ENCODE results near the gene CARD19. TPM values are rescaled to one million over a fixed set of nuclear protein-coding genes. Genes with fewer than 3 reads are reported as not detected.

Gene CARD19
- 23.2 TPM for polyA plus RNA-seq (2013, experiment 1 of 2)
- polyA plus RNA-seq (2013, experiment 2 of 2), result 20.4 TPM

GRCh38 chr9:93096131-93096802 is at the start of gene CARD19:
Gene CARD19, plus strand, starts transcription at chr9:93096217. Its CDS starts 129 bp downstream, at chr9:93096346.
- Histone ChIP-seq H3K9me3 (replicated peaks in 1 of 2; ENCODE audit: control insufficient read depth in 2 of 2, insufficient read depth in 1 of 2, low read depth in 1 of 2, low read length in 2 of 2) (no peaks in the 10 kb centered on the region), H3K18ac (ENCODE audit: low read length) (peak within 1 kb of the TSS; percentile 95), H2BK15ac (ENCODE audit: low read length) (peak within 1 kb of the TSS; percentile 50), H3K4me3 (ENCODE audit: low read length in 2 of 2) (peak within 1 kb of the TSS; percentile 83 to 94), H3K4ac (ENCODE audit: low read length) (peak within 1 kb of the TSS; percentile 23), H4K91ac (ENCODE audit: low read depth, low read length, poor library complexity) (peak within 1 kb of the TSS; percentile 44), H2AFZ (ENCODE audit: low read length) (peak within 1 kb of the TSS; percentile 96), H3K14ac (ENCODE audit: low read length) (no peak within 1 kb of the TSS), H2AK5ac (ENCODE audit: low read depth, low read length) (peak within 1 kb of the TSS; percentile 99), H3K79me1 (ENCODE audit: low read depth, low read length) (peaks cover 2% of the 10 kb centered on the region), H3K9ac (ENCODE audit: low read depth, low read length, poor library complexity) (peak within 1 kb of the TSS; percentile 84), H2BK12ac (ENCODE audit: low read length) (peak within 1 kb of the TSS; percentile 68), H2BK5ac (ENCODE audit: low read length) (peak within 1 kb of the TSS; percentile 14), H3K27ac (replicated peaks; ENCODE audit: low read length) (peak within 1 kb of the TSS; percentile 89), H2BK120ac (ENCODE audit: low read depth, low read length) (no peak within 1 kb of the TSS), H3K23ac (ENCODE audit: low read depth, low read length, poor library complexity) (peak within 1 kb of the TSS; percentile 80), H3K4me1 (ENCODE audit: control insufficient read depth in 2 of 2, insufficient read depth in 1 of 2, low read depth in 1 of 2, low read length in 2 of 2) (peaks cover 6 to 20% of the 10 kb centered on the region in 2 donors), H3K27me3 (ENCODE audit: control insufficient read depth in 3 of 3, insufficient read depth in 3 of 3, low read depth in 1 of 3, low read length in 3 of 3) (peaks cover 0 to 6% (median 0%) of the 10 kb centered on the region in 3 experiments), H3K4me2 (ENCODE audit: insufficient read depth, low read length, poor library complexity, severe bottlenecking) (peak within 1 kb of the TSS; percentile 92), H3K36me3 (replicated peaks in 1 of 2; ENCODE audit: control insufficient read depth in 2 of 2, insufficient read depth in 2 of 2, low read length in 2 of 2) (no peaks in the 10 kb centered on the region), H4K8ac (ENCODE audit: low read depth, low read length) (no peak within 1 kb of the TSS)
- no CpG with 5 or more reads among the region's 65 CpGs for whole genome bisulfite sequencing, 2 donors (ENCODE audit: extremely low coverage in 2 of 2, insufficient read length in 2 of 2, insufficient replicate concordance in 1 of 2)
- DNase-seq (ENCODE audit: low spot score), result peak; percentile 31

DNA sequence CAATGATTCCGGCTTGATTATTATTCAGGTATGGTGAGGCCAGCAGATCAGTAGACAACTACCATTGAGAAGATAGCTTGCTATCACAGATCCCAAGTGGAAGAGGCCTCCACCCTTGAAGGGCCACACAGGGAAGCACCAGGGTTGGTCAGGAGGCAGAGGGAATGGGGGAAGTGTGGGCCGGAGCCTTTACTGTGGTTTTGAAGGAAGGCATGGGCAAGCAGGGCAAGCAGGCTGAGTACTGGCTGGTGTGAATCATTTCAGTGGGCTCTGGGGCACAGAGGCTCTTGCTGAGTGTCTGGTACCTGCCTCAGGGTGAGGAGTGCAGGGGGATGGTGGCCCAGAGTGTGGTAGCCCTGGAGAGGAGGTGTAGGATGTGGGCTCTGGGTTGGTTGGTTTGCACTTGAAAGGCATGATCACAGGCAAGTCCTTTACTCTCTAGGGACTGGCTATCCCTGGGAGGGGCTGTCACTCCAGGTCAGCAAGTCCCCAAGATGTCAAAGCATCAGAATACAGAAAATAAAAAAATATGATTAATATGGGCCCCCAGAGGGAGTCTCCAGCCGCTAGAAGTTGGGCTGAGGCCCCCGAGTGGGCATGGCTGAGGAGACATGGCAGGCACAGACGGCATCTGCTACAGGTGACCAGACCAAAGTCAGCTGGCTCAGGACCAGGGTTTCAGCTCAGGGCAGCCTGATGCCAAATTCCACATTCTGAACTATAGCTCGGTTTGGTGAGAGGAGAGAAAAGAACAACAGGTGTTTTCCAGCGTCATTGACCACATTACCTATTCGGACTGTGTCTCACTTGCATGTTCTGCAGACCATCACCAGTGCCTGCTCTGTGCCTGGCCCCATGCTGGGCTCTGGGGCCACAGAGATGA is 47.2 kb upstream of the CARD19 start:
- no peaks in the 10 kb centered on the region for H3K79me1 ChIP-seq (ENCODE audit: low read depth, low read length)
- H2BK12ac ChIP-seq (ENCODE audit: low read length), result no peak overlapping the region
- H3K18ac ChIP-seq (ENCODE audit: low read length), result no peak overlapping the region
- no CpG with 5 or more reads among the region's 8 CpGs for WGBS, 2 donors (ENCODE audit: extremely low coverage in 2 of 2, insufficient read length in 2 of 2, insufficient replicate concordance in 1 of 2)
- no peak overlapping the region for H3K23ac ChIP-seq (ENCODE audit: low read depth, low read length, poor library complexity)
- H2BK15ac ChIP-seq (ENCODE audit: low read length), result no peak overlapping the region
- H3K4me1 ChIP-seq (ENCODE audit: control insufficient read depth in 2 of 2, insufficient read depth in 1 of 2, low read depth in 1 of 2, low read length in 2 of 2), result peaks cover 0 to 7% of the 10 kb centered on the region in 2 donors
- no peak overlapping the region for H3K4ac ChIP-seq (ENCODE audit: low read length)
- H3K36me3 ChIP-seq (replicated peaks in 1 of 2; ENCODE audit: control insufficient read depth in 2 of 2, insufficient read depth in 2 of 2, low read length in 2 of 2), result no peaks in the 10 kb centered on the region
- DNase-seq (ENCODE audit: low spot score), result no peak
- no peak overlapping the region for H3K9ac ChIP-seq (ENCODE audit: low read depth, low read length, poor library complexity)
- H3K27ac ChIP-seq (replicated peaks; ENCODE audit: low read length), result no peak overlapping the region
- no peak overlapping the region for H2BK5ac ChIP-seq (ENCODE audit: low read length)
- no peak overlapping the region for H3K4me2 ChIP-seq (ENCODE audit: insufficient read depth, low read length, poor library complexity, severe bottlenecking)
- no peaks in the 10 kb centered on the region for H3K9me3 ChIP-seq (replicated peaks in 1 of 2; ENCODE audit: control insufficient read depth in 2 of 2, insufficient read depth in 1 of 2, low read depth in 1 of 2, low read length in 2 of 2)
- no peak overlapping the region for H3K4me3 ChIP-seq (ENCODE audit: low read length in 2 of 2)
- H4K8ac ChIP-seq (ENCODE audit: low read depth, low read length), result no peak overlapping the region
- H2AFZ ChIP-seq (ENCODE audit: low read length), result no peak overlapping the region
- no peak overlapping the region for H4K91ac ChIP-seq (ENCODE audit: low read depth, low read length, poor library complexity)
- peaks cover 0 to 17% (median 0%) of the 10 kb centered on the region in 3 experiments for H3K27me3 ChIP-seq (ENCODE audit: control insufficient read depth in 3 of 3, insufficient read depth in 3 of 3, low read depth in 1 of 3, low read length in 3 of 3)
- peak overlapping the region; percentile 56 for H2AK5ac ChIP-seq (ENCODE audit: low read depth, low read length)
- H2BK120ac ChIP-seq (ENCODE audit: low read depth, low read length), result no peak overlapping the region
- H3K14ac ChIP-seq (ENCODE audit: low read length), result no peak overlapping the region

DNA sequence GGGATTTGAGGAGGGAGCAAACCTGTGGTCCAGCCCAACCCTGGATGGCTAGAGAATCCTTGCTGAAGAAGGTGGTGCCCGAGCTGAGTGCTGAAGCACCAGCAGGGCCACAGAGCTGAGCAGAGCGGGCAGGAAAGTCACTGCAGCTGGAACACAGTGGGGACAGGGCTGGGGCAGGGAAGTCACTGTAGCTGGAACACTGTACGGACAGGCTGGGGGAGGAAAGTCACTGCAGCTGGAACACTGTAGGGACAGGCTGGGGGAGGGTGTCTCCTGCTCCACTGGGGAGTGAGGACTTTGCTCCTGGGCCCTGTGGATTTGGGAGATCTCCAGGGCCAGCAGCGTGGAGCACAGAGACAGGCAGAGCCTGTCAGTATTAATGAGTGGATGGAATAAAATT is 46.5 kb upstream of the CARD19 start:
- Histone ChIP-seq H3K79me1 (ENCODE audit: low read depth, low read length) (no peaks in the 10 kb centered on the region), H4K91ac (ENCODE audit: low read depth, low read length, poor library complexity) (no peak overlapping the region), H3K9me3 (replicated peaks in 1 of 2; ENCODE audit: control insufficient read depth in 2 of 2, insufficient read depth in 1 of 2, low read depth in 1 of 2, low read length in 2 of 2) (no peaks in the 10 kb centered on the region), H2BK120ac (ENCODE audit: low read depth, low read length) (no peak overlapping the region), H3K4ac (ENCODE audit: low read length) (no peak overlapping the region), H3K27ac (replicated peaks; ENCODE audit: low read length) (no peak overlapping the region), H3K14ac (ENCODE audit: low read length) (peak overlapping the region; percentile 59), H3K23ac (ENCODE audit: low read depth, low read length, poor library complexity) (no peak overlapping the region), H3K27me3 (ENCODE audit: control insufficient read depth in 3 of 3, insufficient read depth in 3 of 3, low read depth in 1 of 3, low read length in 3 of 3) (peaks cover 0 to 22% (median 0%) of the 10 kb centered on the region in 3 experiments), H2AK5ac (ENCODE audit: low read depth, low read length) (no peak overlapping the region), H2AFZ (ENCODE audit: low read length) (no peak overlapping the region), H2BK5ac (ENCODE audit: low read length) (no peak overlapping the region), H3K4me3 (ENCODE audit: low read length in 2 of 2) (peak overlapping the region in 1 of 2 donors; percentile 35), H2BK15ac (ENCODE audit: low read length) (no peak overlapping the region), H3K36me3 (replicated peaks in 1 of 2; ENCODE audit: control insufficient read depth in 2 of 2, insufficient read depth in 2 of 2, low read length in 2 of 2) (no peaks in the 10 kb centered on the region), H2BK12ac (ENCODE audit: low read length) (no peak overlapping the region), H3K9ac (ENCODE audit: low read depth, low read length, poor library complexity) (no peak overlapping the region), H3K18ac (ENCODE audit: low read length) (no peak overlapping the region), H3K4me2 (ENCODE audit: insufficient read depth, low read length, poor library complexity, severe bottlenecking) (no peak overlapping the region), H3K4me1 (ENCODE audit: control insufficient read depth in 2 of 2, insufficient read depth in 1 of 2, low read depth in 1 of 2, low read length in 2 of 2) (peaks cover 0 to 7% of the 10 kb centered on the region in 2 donors), H4K8ac (ENCODE audit: low read depth, low read length) (peak overlapping the region; percentile 33)
- no CpG with 5 or more reads among the region's 4 CpGs for WGBS, 2 donors (ENCODE audit: extremely low coverage in 2 of 2, insufficient read length in 2 of 2, insufficient replicate concordance in 1 of 2)
- no peak for DNase-seq (ENCODE audit: low spot score)

DNA sequence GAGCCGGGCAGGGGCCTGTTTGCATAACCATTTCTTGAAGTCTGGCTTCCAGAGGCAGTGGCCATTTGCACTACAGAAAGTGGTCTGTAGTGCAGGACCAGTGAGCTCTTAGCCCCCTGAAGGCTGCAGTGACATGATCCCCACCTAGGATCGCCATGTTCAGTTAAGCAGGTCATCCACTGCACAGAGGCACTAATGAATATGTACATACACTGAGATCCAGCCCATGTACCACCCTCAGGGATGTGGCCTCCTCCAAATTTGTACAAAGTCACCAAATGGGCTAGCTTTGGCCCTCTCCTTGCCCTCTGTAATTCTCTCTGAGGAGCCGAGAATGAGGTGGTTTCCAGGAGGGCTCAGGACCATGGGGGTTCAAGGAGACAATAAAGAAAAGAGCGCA is 45.8 kb upstream of the CARD19 start:
- no peak overlapping the region for H3K4ac ChIP-seq (ENCODE audit: low read length)
- peaks cover 0 to 7% of the 10 kb centered on the region in 2 donors for H3K4me1 ChIP-seq (ENCODE audit: control insufficient read depth in 2 of 2, insufficient read depth in 1 of 2, low read depth in 1 of 2, low read length in 2 of 2)
- H3K9me3 ChIP-seq (replicated peaks in 1 of 2; ENCODE audit: control insufficient read depth in 2 of 2, insufficient read depth in 1 of 2, low read depth in 1 of 2, low read length in 2 of 2), result no peaks in the 10 kb centered on the region
- no peak overlapping the region for H3K18ac ChIP-seq (ENCODE audit: low read length)
- no peak overlapping the region for H2BK15ac ChIP-seq (ENCODE audit: low read length)
- no peak overlapping the region for H3K27ac ChIP-seq (replicated peaks; ENCODE audit: low read length)
- no peak overlapping the region for H3K4me3 ChIP-seq (ENCODE audit: low read length in 2 of 2)
- no peak overlapping the region for H2AK5ac ChIP-seq (ENCODE audit: low read depth, low read length)
- no peak for DNase-seq (ENCODE audit: low spot score)
- peaks cover 0 to 28% (median 0%) of the 10 kb centered on the region in 3 experiments for H3K27me3 ChIP-seq (ENCODE audit: control insufficient read depth in 3 of 3, insufficient read depth in 3 of 3, low read depth in 1 of 3, low read length in 3 of 3)
- H3K14ac ChIP-seq (ENCODE audit: low read length), result no peak overlapping the region
- H3K4me2 ChIP-seq (ENCODE audit: insufficient read depth, low read length, poor library complexity, severe bottlenecking), result no peak overlapping the region
- H2BK5ac ChIP-seq (ENCODE audit: low read length), result no peak overlapping the region
- H3K79me1 ChIP-seq (ENCODE audit: low read depth, low read length), result no peaks in the 10 kb centered on the region
- no peak overlapping the region for H3K9ac ChIP-seq (ENCODE audit: low read depth, low read length, poor library complexity)
- H2BK120ac ChIP-seq (ENCODE audit: low read depth, low read length), result no peak overlapping the region
- no peak overlapping the region for H2AFZ ChIP-seq (ENCODE audit: low read length)
- H4K91ac ChIP-seq (ENCODE audit: low read depth, low read length, poor library complexity), result no peak overlapping the region
- H2BK12ac ChIP-seq (ENCODE audit: low read length), result no peak overlapping the region
- no CpG with 5 or more reads among the region's 4 CpGs for WGBS, 2 donors (ENCODE audit: extremely low coverage in 2 of 2, insufficient read length in 2 of 2, insufficient replicate concordance in 1 of 2)
- no peak overlapping the region for H3K23ac ChIP-seq (ENCODE audit: low read depth, low read length, poor library complexity)
- H4K8ac ChIP-seq (ENCODE audit: low read depth, low read length), result no peak overlapping the region
- H3K36me3 ChIP-seq (replicated peaks in 1 of 2; ENCODE audit: control insufficient read depth in 2 of 2, insufficient read depth in 2 of 2, low read length in 2 of 2), result no peaks in the 10 kb centered on the region
